ENCODE measurements around the gene HUS1.

GRCh38 chr7:48025624-48026023 lies 46.2 kb upstream of the HUS1 start:
- TF ChIP-seq CTCF (IDR thresholded peaks at IDR 0.05) (no peak), POLR2A (IDR thresholded peaks at IDR 0.05) (no peak)

Data from heart left ventricle (tissue), 13 donors.